WTC11 (cell line): ENCODE results near the gene CHRNG. TPM values are rescaled to one million over a fixed set of nuclear protein-coding genes. Genes with fewer than 3 reads are reported as not detected.
A peak's percentile ranks its signal among the peaks of the same experiment; 100 is the strongest.

Experiments used
- ATF3 ChIP-seq: sonication (generic); formaldehyde crosslinking; conservative IDR thresholded peaks from 2 replicates; pipeline ENCODE4 v1.8.1; 2022; ENCODE audit warnings: mild to moderate bottlenecking, missing genetic modification reagents
- CDX4 ChIP-seq: fragments of 250-450 bp; sonication (Bioruptor Pico); IDR thresholded peaks from 2 replicates; pipeline ENCODE4 v1.9.0; 2021; ENCODE audit warnings: moderate library complexity, mild to moderate bottlenecking, inconsistent platforms, borderline replicate concordance
- EMX1 ChIP-seq: fragments of 250-450 bp; sonication (Bioruptor Pico); IDR thresholded peaks from 2 replicates; pipeline ENCODE4 v1.8.0; 2021; ENCODE audit warnings: mild to moderate bottlenecking
- ETV6 ChIP-seq: sonication (generic); formaldehyde crosslinking; IDR thresholded peaks from 2 replicates; pipeline ENCODE4 v1.8.1; 2022; ENCODE audit warnings: mild to moderate bottlenecking, missing genetic modification reagents
- FOXK1 ChIP-seq: sonication (generic); formaldehyde crosslinking; IDR thresholded peaks from 2 replicates; pipeline ENCODE4 v1.8.0; 2022; ENCODE audit warnings: mild to moderate bottlenecking, moderate library complexity, missing genetic modification reagents
- GTF2I ChIP-seq: fragments of 250-450 bp; sonication (Bioruptor Pico); conservative IDR thresholded peaks from 2 replicates; pipeline ENCODE4 v1.4.0; 2021; ENCODE audit warnings: mild to moderate bottlenecking
- MXD4 ChIP-seq: fragments of 250-450 bp; sonication (Bioruptor Pico); IDR thresholded peaks from 2 replicates; pipeline ENCODE4 v1.8.0; 2021; ENCODE audit warnings: mild to moderate bottlenecking, moderate library complexity, borderline replicate concordance
- MYBL2 ChIP-seq: sonication (generic); formaldehyde crosslinking; IDR thresholded peaks from 2 replicates; pipeline ENCODE4 v1.8.1; 2023; ENCODE audit warnings: mild to moderate bottlenecking, moderate library complexity, missing genetic modification reagents
- NFYB ChIP-seq: sonication (generic); formaldehyde crosslinking; conservative IDR thresholded peaks from 2 replicates; pipeline ENCODE4 v1.8.0; 2022; ENCODE audit warnings: low read depth, missing genetic modification reagents
- NR2C2 ChIP-seq: sonication (generic); formaldehyde crosslinking; IDR thresholded peaks from 2 replicates; pipeline ENCODE4 v1.8.0; 2022; ENCODE audit warnings: mild to moderate bottlenecking, missing genetic modification reagents
- OVOL2 ChIP-seq: fragments of 250-450 bp; sonication (Bioruptor Pico); IDR thresholded peaks from 2 replicates; pipeline ENCODE4 v1.9.0; 2021; ENCODE audit warnings: mild to moderate bottlenecking, borderline replicate concordance
- RELA ChIP-seq: sonication (generic); formaldehyde crosslinking; IDR thresholded peaks from 2 replicates; pipeline ENCODE4 v1.8.1; 2022; ENCODE audit warnings: missing genetic modification reagents, mild to moderate bottlenecking, borderline replicate concordance
- SP1 ChIP-seq: sonication (generic); formaldehyde crosslinking; conservative IDR thresholded peaks from 2 replicates; pipeline ENCODE4 v1.8.1; 2022; ENCODE audit warnings: missing genetic modification reagents
- TEAD4 ChIP-seq: sonication (generic); formaldehyde crosslinking; IDR thresholded peaks from 2 replicates; pipeline ENCODE4 v1.8.0; 2022; ENCODE audit warnings: mild to moderate bottlenecking, missing genetic modification reagents
- TP53 ChIP-seq: sonication (generic); formaldehyde crosslinking; IDR thresholded peaks from 2 replicates; pipeline ENCODE4 v1.8.1; 2023; ENCODE audit warnings: mild to moderate bottlenecking, missing genetic modification reagents
- USF1 ChIP-seq: sonication (generic); formaldehyde crosslinking; IDR thresholded peaks from 2 replicates; pipeline ENCODE4 v1.8.0; 2022; ENCODE audit warnings: mild to moderate bottlenecking, missing genetic modification reagents
- USF2 ChIP-seq: sonication (generic); formaldehyde crosslinking; IDR thresholded peaks from 2 replicates; pipeline ENCODE4 v1.8.1; 2023; ENCODE audit warnings: mild to moderate bottlenecking, missing genetic modification reagents, moderate library complexity
- ZNF138 ChIP-seq: sonication (generic); formaldehyde crosslinking; conservative IDR thresholded peaks from 2 replicates; pipeline ENCODE4 v1.8.1; 2022; ENCODE audit warnings: mild to moderate bottlenecking, moderate library complexity, missing genetic modification reagents
- ZNF416 ChIP-seq: fragments of 250-450 bp; sonication (Bioruptor Pico); IDR thresholded peaks from 2 replicates; pipeline ENCODE4 v1.9.0; 2021; ENCODE audit warnings: mild to moderate bottlenecking, inconsistent platforms
- total RNA-seq: library from RNA; stranded (reverse); gene quantifications from 3 replicates; pipeline ENCODE4 v1.2.3, GENCODE V29; 2021
- TF ChIP-seq, protein P1 (sequence below): fragments of 250-450 bp; sonication (Bioruptor Pico); IDR thresholded peaks from 2 replicates; pipeline ENCODE4 v1.9.0; 2021; ENCODE audit warnings: mild to moderate bottlenecking, borderline replicate concordance
- TF ChIP-seq, protein P2 (sequence below): sonication (generic); formaldehyde crosslinking; IDR thresholded peaks from 2 replicates; pipeline ENCODE4 v1.8.1; 2022; ENCODE audit warnings: missing genetic modification reagents, borderline replicate concordance
- TF ChIP-seq, protein P3 (sequence below): sonication (generic); formaldehyde crosslinking; IDR thresholded peaks from 2 replicates; pipeline ENCODE4 v1.8.0; 2022; ENCODE audit warnings: mild to moderate bottlenecking, missing genetic modification reagents
- TF ChIP-seq, protein P4 (sequence below): sonication (generic); formaldehyde crosslinking; IDR thresholded peaks from 2 replicates; pipeline ENCODE4 v1.8.1; 2022; ENCODE audit warnings: low read depth, mild to moderate bottlenecking, moderate library complexity, missing genetic modification reagents, borderline replicate concordance
- TF ChIP-seq, protein P5 (sequence below): sonication (generic); formaldehyde crosslinking; IDR thresholded peaks from 2 replicates; pipeline ENCODE4 v1.8.1; 2022; ENCODE audit warnings: mild to moderate bottlenecking, missing genetic modification reagents, moderate library complexity, borderline replicate concordance

Gene CHRNG
- total RNA-seq, 1 experiment from 2014 or later = 0.20 TPM

DNA sequence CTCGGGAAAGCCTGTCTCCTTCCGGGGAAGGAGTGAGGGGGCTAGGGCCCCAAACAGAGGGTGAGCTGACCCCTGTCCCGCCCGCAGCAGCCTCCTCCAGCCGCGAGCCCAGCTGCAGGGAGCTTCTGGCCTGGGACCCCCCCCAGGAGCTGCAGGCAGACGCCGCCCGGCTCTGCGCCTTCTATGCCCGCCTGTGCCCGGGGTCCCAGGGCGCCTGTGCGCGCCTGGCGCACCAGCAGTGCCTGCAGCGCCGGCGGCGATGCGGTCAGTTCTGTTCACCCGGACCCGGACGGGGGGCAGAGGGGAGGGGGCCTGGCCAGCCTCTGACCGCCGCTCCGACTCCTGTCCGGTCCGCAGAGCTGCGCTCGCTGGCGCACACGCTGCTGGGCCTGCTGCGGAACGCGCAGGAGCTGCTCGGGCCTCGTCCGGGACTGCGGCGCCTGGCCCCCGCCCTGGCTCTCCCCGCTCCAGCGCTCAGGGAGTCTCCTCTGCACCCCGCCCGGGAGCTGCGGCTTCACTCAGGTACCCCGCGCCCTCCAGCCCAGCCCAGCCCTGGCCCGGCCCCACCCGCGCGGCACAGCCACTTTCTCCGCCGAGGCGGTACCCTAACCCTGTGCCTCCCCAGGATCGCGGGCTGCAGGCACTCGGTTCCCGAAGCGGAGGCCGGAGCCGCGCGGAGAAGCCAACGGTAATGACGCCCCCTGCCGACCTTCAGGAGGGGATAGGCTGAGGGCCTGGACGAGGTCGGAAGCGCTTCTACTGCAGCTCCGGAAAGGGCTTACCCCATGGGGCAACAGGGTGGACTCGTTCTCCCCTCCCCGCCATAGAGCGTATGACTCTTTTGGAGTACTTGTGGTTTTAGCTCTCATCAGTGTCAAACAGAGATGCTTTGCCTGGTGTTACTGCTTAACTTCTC, 15.6 kb upstream of the CHRNG start (continued):
- TF ChIP-seq ZNF416 (CRISPR knock-in tag) = no peak
- no peak for TF ChIP-seq MYBL2 (CRISPR knock-in tag)
- TF ChIP-seq RELA (CRISPR knock-in tag) = no peak
- no peak for TF ChIP-seq CDX4 (CRISPR knock-in tag)
- TF ChIP-seq GTF2I (CRISPR knock-in tag) = no peak
- TF ChIP-seq MXD4 = no peak
- no peak for TF ChIP-seq ATF3
- TF ChIP-seq ZNF138 = no peak
- no peak for TF ChIP-seq OVOL2 (CRISPR knock-in tag)
- TF ChIP-seq FOXK1 (CRISPR knock-in tag) = no peak
- TF ChIP-seq, protein P1, sequence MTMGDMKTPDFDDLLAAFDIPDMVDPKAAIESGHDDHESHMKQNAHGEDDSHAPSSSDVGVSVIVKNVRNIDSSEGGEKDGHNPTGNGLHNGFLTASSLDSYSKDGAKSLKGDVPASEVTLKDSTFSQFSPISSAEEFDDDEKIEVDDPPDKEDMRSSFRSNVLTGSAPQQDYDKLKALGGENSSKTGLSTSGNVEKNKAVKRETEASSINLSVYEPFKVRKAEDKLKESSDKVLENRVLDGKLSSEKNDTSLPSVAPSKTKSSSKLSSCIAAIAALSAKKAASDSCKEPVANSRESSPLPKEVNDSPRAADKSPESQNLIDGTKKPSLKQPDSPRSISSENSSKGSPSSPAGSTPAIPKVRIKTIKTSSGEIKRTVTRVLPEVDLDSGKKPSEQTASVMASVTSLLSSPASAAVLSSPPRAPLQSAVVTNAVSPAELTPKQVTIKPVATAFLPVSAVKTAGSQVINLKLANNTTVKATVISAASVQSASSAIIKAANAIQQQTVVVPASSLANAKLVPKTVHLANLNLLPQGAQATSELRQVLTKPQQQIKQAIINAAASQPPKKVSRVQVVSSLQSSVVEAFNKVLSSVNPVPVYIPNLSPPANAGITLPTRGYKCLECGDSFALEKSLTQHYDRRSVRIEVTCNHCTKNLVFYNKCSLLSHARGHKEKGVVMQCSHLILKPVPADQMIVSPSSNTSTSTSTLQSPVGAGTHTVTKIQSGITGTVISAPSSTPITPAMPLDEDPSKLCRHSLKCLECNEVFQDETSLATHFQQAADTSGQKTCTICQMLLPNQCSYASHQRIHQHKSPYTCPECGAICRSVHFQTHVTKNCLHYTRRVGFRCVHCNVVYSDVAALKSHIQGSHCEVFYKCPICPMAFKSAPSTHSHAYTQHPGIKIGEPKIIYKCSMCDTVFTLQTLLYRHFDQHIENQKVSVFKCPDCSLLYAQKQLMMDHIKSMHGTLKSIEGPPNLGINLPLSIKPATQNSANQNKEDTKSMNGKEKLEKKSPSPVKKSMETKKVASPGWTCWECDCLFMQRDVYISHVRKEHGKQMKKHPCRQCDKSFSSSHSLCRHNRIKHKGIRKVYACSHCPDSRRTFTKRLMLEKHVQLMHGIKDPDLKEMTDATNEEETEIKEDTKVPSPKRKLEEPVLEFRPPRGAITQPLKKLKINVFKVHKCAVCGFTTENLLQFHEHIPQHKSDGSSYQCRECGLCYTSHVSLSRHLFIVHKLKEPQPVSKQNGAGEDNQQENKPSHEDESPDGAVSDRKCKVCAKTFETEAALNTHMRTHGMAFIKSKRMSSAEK = no peak
- no peak for TF ChIP-seq TP53 (CRISPR knock-in tag)
- TF ChIP-seq USF2 = no peak
- TF ChIP-seq TEAD4 = no peak
- TF ChIP-seq, protein P2, sequence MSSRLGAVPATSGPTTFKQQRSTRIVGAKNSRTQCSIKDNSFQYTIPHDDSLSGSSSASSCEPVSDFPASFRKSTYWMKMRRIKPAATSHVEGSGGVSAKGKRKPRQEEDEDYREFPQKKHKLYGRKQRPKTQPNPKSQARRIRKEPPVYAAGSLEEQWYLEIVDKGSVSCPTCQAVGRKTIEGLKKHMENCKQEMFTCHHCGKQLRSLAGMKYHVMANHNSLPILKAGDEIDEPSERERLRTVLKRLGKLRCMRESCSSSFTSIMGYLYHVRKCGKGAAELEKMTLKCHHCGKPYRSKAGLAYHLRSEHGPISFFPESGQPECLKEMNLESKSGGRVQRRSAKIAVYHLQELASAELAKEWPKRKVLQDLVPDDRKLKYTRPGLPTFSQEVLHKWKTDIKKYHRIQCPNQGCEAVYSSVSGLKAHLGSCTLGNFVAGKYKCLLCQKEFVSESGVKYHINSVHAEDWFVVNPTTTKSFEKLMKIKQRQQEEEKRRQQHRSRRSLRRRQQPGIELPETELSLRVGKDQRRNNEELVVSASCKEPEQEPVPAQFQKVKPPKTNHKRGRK (CRISPR knock-in tag) = no peak
- 0 out of 2 replicates have a peak, but pooled peaks have one; percentile 32 for TF ChIP-seq NR2C2 (CRISPR knock-in tag)
- TF ChIP-seq SP1 = 0 out of 2 replicates have a peak, but pooled peaks have one; percentile 32
- TF ChIP-seq, protein P3, sequence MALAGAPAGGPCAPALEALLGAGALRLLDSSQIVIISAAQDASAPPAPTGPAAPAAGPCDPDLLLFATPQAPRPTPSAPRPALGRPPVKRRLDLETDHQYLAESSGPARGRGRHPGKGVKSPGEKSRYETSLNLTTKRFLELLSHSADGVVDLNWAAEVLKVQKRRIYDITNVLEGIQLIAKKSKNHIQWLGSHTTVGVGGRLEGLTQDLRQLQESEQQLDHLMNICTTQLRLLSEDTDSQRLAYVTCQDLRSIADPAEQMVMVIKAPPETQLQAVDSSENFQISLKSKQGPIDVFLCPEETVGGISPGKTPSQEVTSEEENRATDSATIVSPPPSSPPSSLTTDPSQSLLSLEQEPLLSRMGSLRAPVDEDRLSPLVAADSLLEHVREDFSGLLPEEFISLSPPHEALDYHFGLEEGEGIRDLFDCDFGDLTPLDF (CRISPR knock-in tag) = 0 out of 2 replicates have a peak, but pooled peaks have one; percentile 26
- TF ChIP-seq ETV6 (CRISPR knock-in tag) = peak; percentile 54; the same call in 1 of the 2 replicates
- TF ChIP-seq EMX1 = no peak
- TF ChIP-seq USF1 (CRISPR knock-in tag) = no peak
- TF ChIP-seq, protein P4, sequence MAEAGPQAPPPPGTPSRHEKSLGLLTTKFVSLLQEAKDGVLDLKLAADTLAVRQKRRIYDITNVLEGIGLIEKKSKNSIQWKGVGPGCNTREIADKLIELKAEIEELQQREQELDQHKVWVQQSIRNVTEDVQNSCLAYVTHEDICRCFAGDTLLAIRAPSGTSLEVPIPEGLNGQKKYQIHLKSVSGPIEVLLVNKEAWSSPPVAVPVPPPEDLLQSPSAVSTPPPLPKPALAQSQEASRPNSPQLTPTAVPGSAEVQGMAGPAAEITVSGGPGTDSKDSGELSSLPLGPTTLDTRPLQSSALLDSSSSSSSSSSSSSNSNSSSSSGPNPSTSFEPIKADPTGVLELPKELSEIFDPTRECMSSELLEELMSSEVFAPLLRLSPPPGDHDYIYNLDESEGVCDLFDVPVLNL (CRISPR knock-in tag) = no peak; the same call in 1 of the 2 replicates
- TF ChIP-seq, protein P5, sequence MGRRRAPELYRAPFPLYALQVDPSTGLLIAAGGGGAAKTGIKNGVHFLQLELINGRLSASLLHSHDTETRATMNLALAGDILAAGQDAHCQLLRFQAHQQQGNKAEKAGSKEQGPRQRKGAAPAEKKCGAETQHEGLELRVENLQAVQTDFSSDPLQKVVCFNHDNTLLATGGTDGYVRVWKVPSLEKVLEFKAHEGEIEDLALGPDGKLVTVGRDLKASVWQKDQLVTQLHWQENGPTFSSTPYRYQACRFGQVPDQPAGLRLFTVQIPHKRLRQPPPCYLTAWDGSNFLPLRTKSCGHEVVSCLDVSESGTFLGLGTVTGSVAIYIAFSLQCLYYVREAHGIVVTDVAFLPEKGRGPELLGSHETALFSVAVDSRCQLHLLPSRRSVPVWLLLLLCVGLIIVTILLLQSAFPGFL (CRISPR knock-in tag) = no peak
- no peak for TF ChIP-seq NFYB (CRISPR knock-in tag)
